IMR-90 (cell line): Measurements from ENCODE around the gene RNF114. TPM values are rescaled to one million over a fixed set of nuclear protein-coding genes. Genes with fewer than 3 reads are reported as not detected.

ENCODE experiments used
- ATAC-seq: fragments of 200-7000 bp; cut with Tn5 transposase; 2 replicates; pipeline ENCODE4 v1.9.1; 2020; ENCODE audit warnings: low read depth, mild to moderate bottlenecking, moderate library complexity
- BruUV-seq: library from RNA; stranded (reverse); fragments of 400-500 nt; replicated peaks from 2 replicates; lab custom pipeline; 2021; lab: Mats Ljungman, UMichigan
- CTCF ChIA-PET: fragments of 300-600 bp; formaldehyde crosslinking; extraction: SDS; loops from one replicate; lab custom pipeline; 2021; ENCODE audit warnings: antibody characterized with exemption; lab: Yijun Ruan, JAX
- POLR2A ChIA-PET: fragments of 300-600 bp; sonication (Branson Sonifier 250); formaldehyde crosslinking; loops from one replicate; lab custom pipeline; 2022; ENCODE audit warnings: antibody characterized with exemption; ENCODE audit not compliant: unreplicated experiment; lab: Charles Lee
- DNase-seq: peaks from one replicate; pipeline ENCODE4 v3.0.0; 2013
- H2AFZ ChIP-seq: replicated peaks from 2 replicates; pipeline ENCODE3; 2013; ENCODE audit warnings: low read length, mild to moderate bottlenecking; ENCODE audit not compliant: poor library complexity
- H2AK5ac ChIP-seq: 2 replicates; pipeline ENCODE4 v1.6.1; 2013; ENCODE audit warnings: low read depth, low read length, inconsistent platforms
- H2AK9ac ChIP-seq: replicated peaks from 2 replicates; pipeline ENCODE3; 2013; ENCODE audit warnings: mild to moderate bottlenecking, low read depth, low read length, moderate library complexity; ENCODE audit not compliant: poor library complexity
- H2BK120ac ChIP-seq: 2 replicates; pipeline ENCODE4 v1.6.1; 2013; ENCODE audit warnings: low read depth, low read length, inconsistent platforms
- H2BK15ac ChIP-seq: 3 replicates; pipeline ENCODE4 v1.6.1; 2013; ENCODE audit warnings: low read depth, low read length, inconsistent platforms
- H2BK20ac ChIP-seq: 2 replicates; pipeline ENCODE4 v1.6.1; 2013; ENCODE audit warnings: low read depth, mild to moderate bottlenecking, inconsistent platforms, low read length, moderate library complexity
- H2BK5ac ChIP-seq: 2 replicates; pipeline ENCODE4 v1.6.1; 2013; ENCODE audit warnings: mild to moderate bottlenecking, low read depth, low read length, inconsistent platforms; ENCODE audit not compliant: poor library complexity, severe bottlenecking
- H3K14ac ChIP-seq: replicated peaks from 2 replicates; pipeline ENCODE4 v1.6.1; 2013; ENCODE audit warnings: low read depth, low read length, inconsistent platforms
- H3K18ac ChIP-seq: 2 replicates; pipeline ENCODE4 v1.6.1; 2013; ENCODE audit warnings: low read depth, low read length, control low read depth
- H3K23ac ChIP-seq: 2 replicates; pipeline ENCODE4 v1.6.1; 2013; ENCODE audit warnings: low read depth, low read length, inconsistent platforms
- H3K27ac ChIP-seq: 2 replicates; pipeline ENCODE4 v1.5.1; 2013; ENCODE audit warnings: mild to moderate bottlenecking, control low read depth, low read length; ENCODE audit not compliant: insufficient read depth
- H3K27me3 ChIP-seq: 2 replicates; pipeline ENCODE4 v1.6.1; 2013; ENCODE audit warnings: low read length; ENCODE audit not compliant: control insufficient read depth, insufficient read depth
- H3K36me3 ChIP-seq: 2 replicates; pipeline ENCODE4 v1.6.1; 2013; ENCODE audit warnings: low read length, mixed read lengths; ENCODE audit not compliant: control insufficient read depth, insufficient read depth
- H3K4ac ChIP-seq: 2 replicates; pipeline ENCODE4 v1.6.1; 2013; ENCODE audit warnings: low read depth, low read length, inconsistent platforms
- H3K4me1 ChIP-seq: 2 replicates; pipeline ENCODE4 v1.6.1; 2013; ENCODE audit warnings: low read length, mixed read lengths; ENCODE audit not compliant: control insufficient read depth, insufficient read depth
- H3K4me2 ChIP-seq: 2 replicates; pipeline ENCODE4 v1.6.1; 2013; ENCODE audit warnings: low read depth, mild to moderate bottlenecking, control low read depth, low read length, moderate library complexity
- H3K4me3 ChIP-seq: 2 replicates; pipeline ENCODE4 v1.5.1; 2013; ENCODE audit warnings: low read depth, mild to moderate bottlenecking, control low read depth, low read length, moderate library complexity; ENCODE audit not compliant: insufficient read depth
- H3K56ac ChIP-seq: 2 replicates; pipeline ENCODE4 v1.6.1; 2013; ENCODE audit warnings: low read length, inconsistent platforms; ENCODE audit not compliant: insufficient read depth; ENCODE audit errors: extremely low read depth
- H3K79me1 ChIP-seq, 2 experiments: 2 replicates each; pipeline ENCODE4 v1.6.1; 2013; ENCODE audit warnings: low read length in 2 of 2, inconsistent platforms in 1 of 2, low read depth in 1 of 2
- H3K9ac ChIP-seq: 2 replicates; pipeline ENCODE4 v1.6.1; 2013; ENCODE audit warnings: low read depth, low read length, control low read depth
- H3K9me1 ChIP-seq: 2 replicates; pipeline ENCODE4 v1.6.1; 2013; ENCODE audit warnings: low read length, inconsistent platforms; ENCODE audit not compliant: insufficient read depth
- H3K9me3 ChIP-seq: 2 replicates; pipeline ENCODE4 v1.6.1; 2013; ENCODE audit warnings: low read length; ENCODE audit not compliant: control insufficient read depth, insufficient read depth
- H4K20me1 ChIP-seq: 2 replicates; pipeline ENCODE4 v1.6.1; 2013; ENCODE audit warnings: low read length, inconsistent platforms; ENCODE audit not compliant: insufficient read depth
- H4K5ac ChIP-seq: 2 replicates; pipeline ENCODE4 v1.6.1; 2013; ENCODE audit warnings: mild to moderate bottlenecking, low read depth, low read length, control low read depth
- H4K8ac ChIP-seq, 2 experiments: 2 replicates each; pipeline ENCODE4 v1.6.1; 2013; ENCODE audit warnings: low read depth in 2 of 2, low read length in 2 of 2, control low read depth in 1 of 2, inconsistent platforms in 1 of 2
- H4K91ac ChIP-seq: 2 replicates; pipeline ENCODE4 v1.6.1; 2013; ENCODE audit warnings: low read depth, low read length, inconsistent platforms; ENCODE audit not compliant: insufficient read depth
- BHLHE40 ChIP-seq: fragments of 150-350 bp; IDR thresholded peaks from 2 replicates; pipeline ENCODE4 v1.6.1; 2016; ENCODE audit warnings: mild to moderate bottlenecking, low read depth, low read length
- NFE2L2 ChIP-seq: fragments of 150-350 bp; IDR thresholded peaks from 2 replicates; pipeline ENCODE4 v1.6.1; 2016; ENCODE audit warnings: low read depth, mild to moderate bottlenecking, low read length
- RAD21 ChIP-seq: IDR thresholded peaks from 2 replicates; pipeline ENCODE4 v1.6.1; 2012; ENCODE audit warnings: low read length, improper control_type of control experiment
- WGBS, 2 experiments: methylation state at CpG; one replicate each; pipeline versions ENCODE4 v1.1.5 to v1.1.7; 2013; ENCODE audit warnings: missing lambda C conversion rate in 2 of 2; ENCODE audit not compliant: insufficient read length in 1 of 2; ENCODE audit errors: extremely low coverage in 2 of 2; 5-methylcytosine and 5-hydroxymethylcytosine counted together
- dilution Hi-C: fragments of 300-500 bp; cut with HindIII; formaldehyde crosslinking; loops from one replicate; pipeline ENCODE4 v1.14.3; 2018; ENCODE audit warnings: low sequenced_read_pairs; ENCODE audit not compliant: unreplicated experiment
- in situ Hi-C: fragments of 300-500 bp; cut with MboI; formaldehyde crosslinking; loops from 3 replicates; pipeline ENCODE4 v1.14.3; 2019; ENCODE audit warnings: low sequenced_read_pairs, inconsistent platforms, mixed read lengths
- intact Hi-C: fragments of 100-400 bp; cut with micrococcal nuclease; formaldehyde crosslinking; loops from 2 replicates; pipeline ENCODE4 v1.10.0; 2022
- polyA plus RNA-seq, 3 experiments: library from polyadenylated mRNA; depleted of rRNA; stranded (reverse); fragments of >200 nt; gene quantifications; 2 replicates each; pipeline ENCODE4 v1.2.3, GENCODE V29; 2012; ENCODE audit warnings: low replicate concordance in 1 of 3
- total RNA-seq: library from RNA; depleted of rRNA; stranded (reverse); fragments of >200 nt; gene quantifications from 2 replicates; pipeline ENCODE4 v1.2.3, GENCODE V29; 2012

Gene RNF114
- total and polyA plus RNA-seq, 2 of the 4 experiments (the other 2 are of a cell fraction): 44.6 to 62.3 TPM

- no peak for ATAC-seq
- no peak overlapping the region for H2AFZ ChIP-seq
- H4K5ac ChIP-seq: no peak overlapping the region
- no peak overlapping the region for H3K18ac ChIP-seq
- no peak overlapping the region for H3K56ac ChIP-seq
- CTCF ChIA-PET: interaction anchor here (1.3 kb wide), 2 partner anchors 27 to 41 kb away, joined by 3 read pairs; no protein-coding TSS in a partner anchor
- in situ Hi-C loops: no loop called here
- no peak overlapping the region for H2BK20ac ChIP-seq
- H3K36me3 ChIP-seq: peaks cover 34% of the 10 kb centered on the region
- dilution Hi-C loops: no loop called here
- no peak overlapping the region for H2BK120ac ChIP-seq
- BruUV-seq: no TSS peak
- POLR2A ChIA-PET: no interaction called here
- H3K79me1 ChIP-seq: peaks cover 0 to 4% of the 10 kb centered on the region in 2 experiments; a peak in 1 of 4 replicates
- WGBS, 2 experiments: 95% methylated on average over 9 of the region's 30 CpGs; no CpG with 5 or more reads in 1 of the 2 experiments
- no peak overlapping the region for H2AK9ac ChIP-seq
- H3K23ac ChIP-seq: no peak overlapping the region
- no peak overlapping the region for H2BK15ac ChIP-seq
- H3K9me3 ChIP-seq: no peaks in the 10 kb centered on the region
- no peak overlapping the region for H4K91ac ChIP-seq
- no peaks in the 10 kb centered on the region for H3K9me1 ChIP-seq
- TF ChIP-seq NFE2L2: no peak
- no peak for TF ChIP-seq BHLHE40
- TF ChIP-seq RAD21: no peak
- DNase-seq: no peak
- no peak overlapping the region for H3K27ac ChIP-seq
- H2BK5ac ChIP-seq: no peak overlapping the region
- intact Hi-C loops: no loop called here
- H3K14ac ChIP-seq: no peak overlapping the region
- no peak overlapping the region for H3K4me3 ChIP-seq
- H4K20me1 ChIP-seq: 0 out of 2 replicates have a peak, but pooled peaks cover 9% of the 10 kb centered on the region
- H3K27me3 ChIP-seq: no peaks in the 10 kb centered on the region
- no peak overlapping the region for H3K4me2 ChIP-seq
- H3K4ac ChIP-seq: no peak overlapping the region
- H4K8ac ChIP-seq: no peak overlapping the region
- H3K4me1 ChIP-seq: peaks cover 17% of the 10 kb centered on the region; the same call in 1 of the 2 replicates
- no peak overlapping the region for H2AK5ac ChIP-seq
- no peak overlapping the region for H3K9ac ChIP-seq
These were observed 49.5 kb upstream of the RNF114 start for GRCh38 chr20:49886571-49887213.
